K562 (cell line): Measurements from ENCODE around the gene RSBN1L. TPM values are rescaled to one million over a fixed set of nuclear protein-coding genes. Genes with fewer than 3 reads are reported as not detected.

Experiments used
- ELF2 ChIP-seq: fragments of 250-450 bp; sonication (Bioruptor Pico); IDR thresholded peaks from 2 replicates; pipeline ENCODE4 v1.5.0; 2021; ENCODE audit warnings: mild to moderate bottlenecking
- ELK3 ChIP-seq: fragments of 450-650 bp; formaldehyde crosslinking; IDR thresholded peaks from 2 replicates; pipeline ENCODE4 v1.4.0; 2020; ENCODE audit warnings: mild to moderate bottlenecking
- ETV6 ChIP-seq, 3 experiments: fragments of 150-350 bp in 1 of 3; sonication (generic) in 1 of 3; formaldehyde crosslinking in 1 of 3; IDR thresholded peaks; 2 replicates each; pipeline versions ENCODE4 v1.6.1 to v1.8.0; 2014 to 2022; ENCODE audit warnings: borderline replicate concordance in 2 of 3, low read depth in 2 of 3, antibody characterized with exemption in 1 of 3, low read length in 1 of 3, mild to moderate bottlenecking in 1 of 3, missing genetic modification reagents in 1 of 3
- FOXJ2 ChIP-seq: fragments of 200-800 bp; sonication (Bioruptor generic); IDR thresholded peaks from 2 replicates; pipeline ENCODE4 v1.6.1; 2016; ENCODE audit warnings: missing genetic modification characterization, missing compliant biosample characterization
- FOXK1 ChIP-seq: sonication (generic); formaldehyde crosslinking; IDR thresholded peaks from 2 replicates; pipeline ENCODE4 v1.8.0; 2022; ENCODE audit warnings: missing genetic modification reagents, mild to moderate bottlenecking, borderline replicate concordance
- HDAC1 ChIP-seq, 2 experiments: fragments of 450-650 bp; IDR thresholded peaks; 2 replicates each; pipeline ENCODE4 v1.6.1; 2016 to 2017; ENCODE audit warnings: inconsistent platforms in 1 of 2, mild to moderate bottlenecking in 1 of 2, moderate library complexity in 1 of 2
- HDAC3 ChIP-seq: fragments of 450-650 bp; IDR thresholded peaks from 2 replicates; pipeline ENCODE4 v1.6.1; 2018; ENCODE audit warnings: borderline replicate concordance, mild to moderate bottlenecking, moderate library complexity; ENCODE audit not compliant: partially characterized antibody
- HMGN3 ChIP-seq: IDR thresholded peaks from 2 replicates; pipeline ENCODE4 v1.6.1; 2011; ENCODE audit warnings: borderline replicate concordance, low read depth, mild to moderate bottlenecking, mixed read lengths, low read length; ENCODE audit not compliant: insufficient read length; ENCODE audit errors: extremely low read depth
- NONO ChIP-seq, 2 experiments: fragments of 200-400 bp in 1 of 2; fragments of 450-650 bp in 1 of 2; formaldehyde crosslinking in 1 of 2; IDR thresholded peaks; 2 replicates each; pipeline ENCODE4 v1.6.1; 2017; ENCODE audit warnings: low read depth in 2 of 2, mild to moderate bottlenecking in 2 of 2, moderate library complexity in 2 of 2, low read length in 1 of 2
- OTX1 ChIP-seq: fragments of 450-650 bp; formaldehyde crosslinking; IDR thresholded peaks from 2 replicates; pipeline ENCODE4 v1.4.0; 2022; ENCODE audit warnings: mild to moderate bottlenecking
- RB1 ChIP-seq: fragments of 450-650 bp; IDR thresholded peaks from 2 replicates; pipeline ENCODE4 v1.6.1; 2017; ENCODE audit warnings: low read depth, mild to moderate bottlenecking
- RBM17 ChIP-seq: fragments of 200-400 bp; formaldehyde crosslinking; IDR thresholded peaks from 2 replicates; pipeline ENCODE4 v1.6.1; 2017; ENCODE audit warnings: low read depth, mild to moderate bottlenecking, low read length, borderline replicate concordance
- SREBF2 ChIP-seq: sonication (generic); formaldehyde crosslinking; IDR thresholded peaks from 2 replicates; pipeline ENCODE4 v1.4.0; 2020; ENCODE audit warnings: mild to moderate bottlenecking, missing genetic modification reagents
- THAP12 ChIP-seq: fragments of 250-450 bp; sonication (Bioruptor Pico); IDR thresholded peaks from 2 replicates; pipeline ENCODE4 v1.9.0; 2021; ENCODE audit warnings: mild to moderate bottlenecking, inconsistent platforms
- ZNF184 ChIP-seq: sonication (generic); formaldehyde crosslinking; IDR thresholded peaks from 2 replicates; pipeline ENCODE4 v1.5.0; 2020; ENCODE audit warnings: missing genetic modification reagents
- ZNF274 ChIP-seq: IDR thresholded peaks from 2 replicates; pipeline ENCODE4 v1.6.1; 2011; ENCODE audit warnings: low read depth, mild to moderate bottlenecking, low read length, moderate library complexity, borderline replicate concordance
- ZNF384 ChIP-seq: IDR thresholded peaks from 2 replicates; pipeline ENCODE4 v1.6.1; 2012; ENCODE audit warnings: low read depth, low read length, improper control_type of control experiment
- ZNF395 ChIP-seq: fragments of 200-800 bp; sonication (Bioruptor generic); IDR thresholded peaks from 2 replicates; pipeline ENCODE4 v1.6.1; 2017; ENCODE audit warnings: missing genetic modification characterization, missing compliant biosample characterization
- polyA plus RNA-seq, 8 experiments: library from polyadenylated mRNA; depleted of rRNA in 4 of 8; stranded (reverse) in 5 of 8; unstranded in 3 of 8; fragments of >200 nt; fragmentation: Nextera tagmentation in 2 of 8; fragmentation: Illumina TruSeq in 1 of 8; extraction: Ambion mirVana in 2 of 8; extraction: Trizol in 1 of 8; gene quantifications; 2 replicates each; pipeline versions ENCODE4 v1.2.1 to v1.2.3, GENCODE V29; 2011 to 2014; ENCODE audit warnings: inconsistent platforms in 1 of 8, missing spikeins in 1 of 8
- total RNA-seq, 7 experiments: library from RNA; depleted of rRNA in 6 of 7; stranded (reverse); fragments of >200 nt in 6 of 7; fragmentation: Illumina TruSeq in 2 of 7; extraction: Trizol in 2 of 7; gene quantifications; 2 replicates each; pipeline versions ENCODE4 v1.2.1 to v1.2.3, GENCODE V29; 2011 to 2021; ENCODE audit warnings: low replicate concordance in 1 of 7
- TF ChIP-seq, protein P1 (sequence below), 2 experiments: IDR thresholded peaks; 2 replicates each; pipeline ENCODE4 v1.6.1; 2012; ENCODE audit warnings: improper control_type of control experiment in 2 of 2, low read depth in 2 of 2, low read length in 2 of 2, borderline replicate concordance in 1 of 2

RSBN1L gene
- total and polyA plus RNA-seq, 9 of the 15 experiments (the other 6 are each of a cell fraction or from before 2014, with no cell fraction given) = 6.2 to 35.2 (median 20.1) TPM

DNA sequence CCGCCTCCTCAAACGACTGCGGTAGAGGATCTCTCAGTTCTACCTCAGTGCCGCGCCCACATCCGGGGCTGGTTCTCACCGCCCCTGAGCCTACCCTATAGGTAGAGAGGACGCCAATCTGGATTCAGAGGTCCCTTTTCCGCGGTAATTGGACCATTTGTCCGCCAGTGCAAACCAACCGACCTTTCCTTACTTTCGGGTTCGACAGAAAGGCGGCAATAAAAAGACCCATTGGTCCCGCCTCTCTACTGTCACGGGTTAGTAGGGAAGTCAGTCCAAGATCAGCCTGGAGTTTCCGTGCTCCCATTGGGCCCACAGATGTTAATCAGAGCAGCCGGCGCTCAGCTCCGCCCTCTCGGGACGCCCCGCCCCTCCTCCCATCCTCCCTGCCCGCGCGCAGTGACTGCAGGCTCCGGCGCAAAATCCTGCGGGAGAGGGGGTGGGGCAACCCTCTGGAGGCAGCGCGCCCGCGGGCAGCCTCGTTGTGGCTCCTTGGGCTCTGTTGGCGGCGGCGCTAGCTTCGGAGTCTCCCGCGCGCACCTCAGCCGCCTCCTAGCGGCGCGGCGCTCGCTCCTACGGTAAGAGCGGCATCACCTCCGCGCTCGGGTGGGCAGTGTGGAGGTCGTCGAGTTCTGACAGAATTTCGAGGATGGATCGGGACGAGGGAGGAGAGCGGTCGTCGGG, 102.3 kb downstream of the RSBN1L start, which contains the start of the genes PHTF2 and TMEM60 (continued):
- TF ChIP-seq ELK3 (CRISPR knock-in tag) (no peak), SREBF2 (CRISPR knock-in tag) (no peak), ZNF274 (no peak), OTX1 (CRISPR knock-in tag) (peak; percentile 72; the same call in 1 of the 2 replicates), THAP12 (peak; percentile 89), ZNF184 (no peak), ETV6 (IDR thresholded peaks at IDR 0.05; ENCODE audit: borderline replicate concordance in 1 of 2, low read depth in 2 of 2, low read length in 1 of 2) (no peak), ETV6 (CRISPR knock-in tag; IDR thresholded peaks at IDR 0.05; ENCODE audit: borderline replicate concordance) (no peak), HDAC3 (no peak), ZNF395 (CRISPR knock-in tag) (no peak), RBM17 (no peak), NONO (IDR thresholded peaks at IDR 0.05; ENCODE audit: low read depth in 2 of 2, low read length in 1 of 2) (peak in 1 of 2 experiments; percentile 65; a peak in 1 of 4 replicates), FOXJ2 (0 out of 2 replicates have a peak, but pooled peaks have one; percentile 12), RB1 (peak; percentile 95), HDAC1 (IDR thresholded peaks at IDR 0.05) (peak in 1 of 2 experiments; percentile 77; a peak in 1 of 4 replicates), ELF2 (CRISPR knock-in tag) (no peak), ZNF384 (0 out of 2 replicates have a peak, but pooled peaks have one; percentile 74), FOXK1 (CRISPR knock-in tag) (no peak), HMGN3 (peak; percentile 94)
- TF ChIP-seq, protein P1, sequence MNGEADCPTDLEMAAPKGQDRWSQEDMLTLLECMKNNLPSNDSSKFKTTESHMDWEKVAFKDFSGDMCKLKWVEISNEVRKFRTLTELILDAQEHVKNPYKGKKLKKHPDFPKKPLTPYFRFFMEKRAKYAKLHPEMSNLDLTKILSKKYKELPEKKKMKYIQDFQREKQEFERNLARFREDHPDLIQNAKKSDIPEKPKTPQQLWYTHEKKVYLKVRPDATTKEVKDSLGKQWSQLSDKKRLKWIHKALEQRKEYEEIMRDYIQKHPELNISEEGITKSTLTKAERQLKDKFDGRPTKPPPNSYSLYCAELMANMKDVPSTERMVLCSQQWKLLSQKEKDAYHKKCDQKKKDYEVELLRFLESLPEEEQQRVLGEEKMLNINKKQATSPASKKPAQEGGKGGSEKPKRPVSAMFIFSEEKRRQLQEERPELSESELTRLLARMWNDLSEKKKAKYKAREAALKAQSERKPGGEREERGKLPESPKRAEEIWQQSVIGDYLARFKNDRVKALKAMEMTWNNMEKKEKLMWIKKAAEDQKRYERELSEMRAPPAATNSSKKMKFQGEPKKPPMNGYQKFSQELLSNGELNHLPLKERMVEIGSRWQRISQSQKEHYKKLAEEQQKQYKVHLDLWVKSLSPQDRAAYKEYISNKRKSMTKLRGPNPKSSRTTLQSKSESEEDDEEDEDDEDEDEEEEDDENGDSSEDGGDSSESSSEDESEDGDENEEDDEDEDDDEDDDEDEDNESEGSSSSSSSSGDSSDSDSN (IDR thresholded peaks at IDR 0.05; ENCODE audit: borderline replicate concordance in 1 of 2, low read depth in 2 of 2, low read length in 2 of 2) = peak; percentile 95 to 96
